SHP77 (cell line): ENCODE measurements around the gene DYNLT4.
"Not testable (repeated sequence)": the region's sequence is repeated elsewhere in the genome, so short reads cannot be mapped to it uniquely, and the experiment has no call there.

Experiments
- DNase-seq, 2 experiments: peaks; one replicate each; lab custom pipeline; 2025; lab: John Stamatoyannopoulos, UW

The DYNLT4 gene

GRCh38 chr1:44806704-44807363, at the start of gene DYNLT4:
Gene DYNLT4 (minus strand): TSS chr1:44807351. CDS start chr1:44806668, 683 bp downstream.
- no peak for DNase-seq

- no peak for DNase-seq
These were observed 48.6 kb upstream of the DYNLT4 start for GRCh38 chr1:44855742-44856141.

- no peak for DNase-seq
These were observed 47.8 kb upstream of the DYNLT4 start for GRCh38 chr1:44854970-44855369.

GRCh38 chr1:44853201-44853600, 46.0 kb upstream of the DYNLT4 start:
- no peak for DNase-seq

GRCh38 chr1:44851308-44851707, 44.2 kb upstream of the DYNLT4 start:
- no peak for DNase-seq

- no peak for DNase-seq
These were observed 42.5 kb upstream of the DYNLT4 start for GRCh38 chr1:44849575-44850132.

- DNase-seq = no peak
These were observed 41.5 kb upstream of the DYNLT4 start for GRCh38 chr1:44848456-44849181.

- DNase-seq = no peak
These were observed 40.7 kb upstream of the DYNLT4 start for GRCh38 chr1:44847845-44848244.

- no peak for DNase-seq
These were observed 39.8 kb upstream of the DYNLT4 start for GRCh38 chr1:44846985-44847384.

GRCh38 chr1:44842862-44843655, 35.9 kb upstream of the DYNLT4 start, which contains the start of gene PTCH2:
Gene PTCH2 (minus strand): TSS chr1:44843253. CDS start chr1:44842932, 321 bp downstream.
- DNase-seq = peak; percentile 48 to 76

GRCh38 chr1:44842486-44842861, 35.3 kb upstream of the DYNLT4 start:
- DNase-seq = no peak

- no peak for DNase-seq
These were observed 32.4 kb upstream of the DYNLT4 start for GRCh38 chr1:44839576-44839975.

GRCh38 chr1:44838294-44838693, 31.1 kb upstream of the DYNLT4 start:
- not testable (repeated sequence) for DNase-seq

- DNase-seq = peak; percentile 50 to 74
These were observed 28.9 kb upstream of the DYNLT4 start for GRCh38 chr1:44835738-44836675.

- DNase-seq = no peak
These were observed 27.2 kb upstream of the DYNLT4 start for GRCh38 chr1:44834328-44834727.

- DNase-seq = no peak
These were observed 25.0 kb upstream of the DYNLT4 start for GRCh38 chr1:44832056-44832705.

GRCh38 chr1:44831516-44831915, 24.4 kb upstream of the DYNLT4 start:
- no peak for DNase-seq

- DNase-seq = no peak
These were observed 23.8 kb upstream of the DYNLT4 start for GRCh38 chr1:44830900-44831304.

GRCh38 chr1:44829506-44830384, 22.6 kb upstream of the DYNLT4 start:
- DNase-seq = no peak
